PC-9 (cell line): ENCODE measurements around the gene KAT6B.

ENCODE experiments used
- EZH2 ChIP-seq: fragments of 200-600 bp; sonication (generic); IDR thresholded peaks from 2 replicates; pipeline ENCODE4 v1.8.0; 2017; ENCODE audit warnings: antibody characterized with exemption, low read depth
- TF ChIP-seq, protein P1 (sequence below): fragments of 200-600 bp; sonication (generic); conservative IDR thresholded peaks from 2 replicates; pipeline ENCODE4 v1.6.1; 2017; ENCODE audit warnings: mixed run types, antibody characterized with exemption, mild to moderate bottlenecking, moderate library complexity

DNA sequence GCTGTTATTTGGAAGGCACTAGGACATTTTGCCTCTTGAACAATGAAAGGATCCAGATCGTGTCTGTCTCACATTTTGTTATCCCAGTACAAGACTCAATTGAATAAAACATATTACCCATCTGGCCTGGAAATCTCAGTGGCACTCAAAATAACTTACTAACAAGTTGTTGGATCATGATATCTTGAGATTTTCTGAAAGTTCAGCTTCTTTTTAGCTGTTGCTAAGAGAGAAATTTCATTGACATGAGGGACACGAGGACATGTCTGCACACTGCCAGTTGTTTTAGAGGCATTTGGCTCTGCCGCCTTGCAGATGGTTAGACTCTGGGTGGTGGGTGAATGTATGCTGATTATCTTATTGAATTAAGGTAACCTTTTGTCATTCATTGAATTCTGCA, 41.0 kb downstream of the KAT6B start:
- TF ChIP-seq, protein P1, sequence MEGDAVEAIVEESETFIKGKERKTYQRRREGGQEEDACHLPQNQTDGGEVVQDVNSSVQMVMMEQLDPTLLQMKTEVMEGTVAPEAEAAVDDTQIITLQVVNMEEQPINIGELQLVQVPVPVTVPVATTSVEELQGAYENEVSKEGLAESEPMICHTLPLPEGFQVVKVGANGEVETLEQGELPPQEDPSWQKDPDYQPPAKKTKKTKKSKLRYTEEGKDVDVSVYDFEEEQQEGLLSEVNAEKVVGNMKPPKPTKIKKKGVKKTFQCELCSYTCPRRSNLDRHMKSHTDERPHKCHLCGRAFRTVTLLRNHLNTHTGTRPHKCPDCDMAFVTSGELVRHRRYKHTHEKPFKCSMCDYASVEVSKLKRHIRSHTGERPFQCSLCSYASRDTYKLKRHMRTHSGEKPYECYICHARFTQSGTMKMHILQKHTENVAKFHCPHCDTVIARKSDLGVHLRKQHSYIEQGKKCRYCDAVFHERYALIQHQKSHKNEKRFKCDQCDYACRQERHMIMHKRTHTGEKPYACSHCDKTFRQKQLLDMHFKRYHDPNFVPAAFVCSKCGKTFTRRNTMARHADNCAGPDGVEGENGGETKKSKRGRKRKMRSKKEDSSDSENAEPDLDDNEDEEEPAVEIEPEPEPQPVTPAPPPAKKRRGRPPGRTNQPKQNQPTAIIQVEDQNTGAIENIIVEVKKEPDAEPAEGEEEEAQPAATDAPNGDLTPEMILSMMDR: no peak
- no peak for TF ChIP-seq EZH2
